Measurements from ENCODE around the gene MED9.

DNA sequence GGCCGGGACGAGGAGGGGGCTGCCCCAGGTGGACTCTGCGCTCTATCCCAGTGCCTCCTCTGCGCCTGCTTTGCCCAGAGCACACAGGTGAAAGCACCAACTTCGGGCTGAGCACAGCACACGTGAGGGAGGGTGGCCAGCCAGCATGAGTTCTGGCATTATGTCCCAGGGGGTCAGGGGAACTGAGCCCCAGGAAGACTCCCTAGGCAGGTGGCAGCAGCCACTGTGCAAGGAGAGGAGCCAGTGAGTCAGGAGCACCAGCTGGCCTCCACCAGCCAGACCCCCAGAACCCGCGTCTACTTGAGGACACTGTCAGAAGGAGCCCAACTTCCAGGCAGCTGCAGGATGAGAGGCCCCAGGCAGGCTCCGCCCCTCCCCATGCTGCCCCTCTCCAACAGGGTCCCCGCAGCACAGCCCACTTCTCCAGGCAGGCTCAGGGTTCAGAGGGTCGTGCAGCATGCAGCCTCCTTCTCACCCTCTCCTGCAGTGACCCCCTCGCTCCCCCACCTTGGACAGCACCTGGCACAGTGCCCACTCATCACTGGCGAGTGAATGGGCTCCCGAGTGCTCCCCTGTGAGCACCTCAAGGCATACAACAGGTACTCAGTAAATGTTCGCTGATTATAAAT is 63.6 kb downstream of the MED9 start:
- TF ChIP-seq, protein P1, sequence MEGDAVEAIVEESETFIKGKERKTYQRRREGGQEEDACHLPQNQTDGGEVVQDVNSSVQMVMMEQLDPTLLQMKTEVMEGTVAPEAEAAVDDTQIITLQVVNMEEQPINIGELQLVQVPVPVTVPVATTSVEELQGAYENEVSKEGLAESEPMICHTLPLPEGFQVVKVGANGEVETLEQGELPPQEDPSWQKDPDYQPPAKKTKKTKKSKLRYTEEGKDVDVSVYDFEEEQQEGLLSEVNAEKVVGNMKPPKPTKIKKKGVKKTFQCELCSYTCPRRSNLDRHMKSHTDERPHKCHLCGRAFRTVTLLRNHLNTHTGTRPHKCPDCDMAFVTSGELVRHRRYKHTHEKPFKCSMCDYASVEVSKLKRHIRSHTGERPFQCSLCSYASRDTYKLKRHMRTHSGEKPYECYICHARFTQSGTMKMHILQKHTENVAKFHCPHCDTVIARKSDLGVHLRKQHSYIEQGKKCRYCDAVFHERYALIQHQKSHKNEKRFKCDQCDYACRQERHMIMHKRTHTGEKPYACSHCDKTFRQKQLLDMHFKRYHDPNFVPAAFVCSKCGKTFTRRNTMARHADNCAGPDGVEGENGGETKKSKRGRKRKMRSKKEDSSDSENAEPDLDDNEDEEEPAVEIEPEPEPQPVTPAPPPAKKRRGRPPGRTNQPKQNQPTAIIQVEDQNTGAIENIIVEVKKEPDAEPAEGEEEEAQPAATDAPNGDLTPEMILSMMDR (IDR thresholded peaks at IDR 0.05) = no peak
- TF ChIP-seq POLR2A (IDR thresholded peaks at IDR 0.05) = no peak

Data from vagina (tissue), 2 donors.